GM23338 (cell line): ENCODE results near the gene NFIA. TPM values are rescaled to one million over a fixed set of nuclear protein-coding genes. Genes with fewer than 3 reads are reported as not detected.

Experiments used
- ATAC-seq: fragments of 200-7000 bp; cut with Tn5 transposase; 3 replicates; pipeline ENCODE4 v1.9.1; 2020
- DNase-seq: peaks from one replicate; pipeline ENCODE4 v3.0.0-alpha.2; 2015; ENCODE audit warnings: low spot score
- H2AFZ ChIP-seq: fragments of 200-600 bp; sonication (generic); 2 replicates; pipeline ENCODE4 v1.8.0; 2016; ENCODE audit warnings: antibody characterized with exemption, mild to moderate bottlenecking, moderate library complexity
- H3F3A ChIP-seq: fragments of 200-600 bp; sonication (generic); replicated peaks from 2 replicates; pipeline ENCODE4 v1.8.0; 2017; ENCODE audit warnings: antibody characterized with exemption, mixed run types, low read depth
- H3K27ac ChIP-seq: fragments of 200-600 bp; sonication (generic); 2 replicates; pipeline ENCODE4 v1.6.1; 2016; ENCODE audit warnings: low read depth
- H3K27me3 ChIP-seq: fragments of 200-600 bp; sonication (generic); 2 replicates; pipeline ENCODE4 v1.8.0; 2016; ENCODE audit warnings: mild to moderate bottlenecking, mixed run types, moderate library complexity; ENCODE audit not compliant: insufficient read depth
- H3K36me3 ChIP-seq: fragments of 200-600 bp; sonication (generic); 2 replicates; pipeline ENCODE4 v1.8.0; 2016; ENCODE audit warnings: mild to moderate bottlenecking; ENCODE audit not compliant: insufficient read depth
- H3K4me1 ChIP-seq: fragments of 200-600 bp; sonication (generic); 2 replicates; pipeline ENCODE4 v1.8.0; 2016; ENCODE audit warnings: mild to moderate bottlenecking, moderate library complexity; ENCODE audit not compliant: insufficient read depth
- H3K4me2 ChIP-seq: fragments of 200-600 bp; sonication (generic); 2 replicates; pipeline ENCODE4 v1.7.1; 2017; ENCODE audit warnings: mixed run types
- H3K4me3 ChIP-seq: fragments of 200-600 bp; sonication (generic); 2 replicates; pipeline ENCODE4 v1.6.1; 2016; ENCODE audit warnings: mixed run types
- H3K79me2 ChIP-seq: fragments of 200-600 bp; sonication (generic); replicated peaks from 2 replicates; pipeline ENCODE4 v1.8.0; 2017; ENCODE audit warnings: mild to moderate bottlenecking; ENCODE audit not compliant: insufficient read depth
- H3K9me2 ChIP-seq: fragments of 200-600 bp; sonication (generic); 2 replicates; pipeline ENCODE4 v1.8.0; 2017; ENCODE audit not compliant: insufficient read depth
- H4K20me1 ChIP-seq: fragments of 200-600 bp; sonication (generic); replicated peaks from 2 replicates; pipeline ENCODE4 v1.8.0; 2017; ENCODE audit warnings: mild to moderate bottlenecking; ENCODE audit not compliant: insufficient read depth
- H3K27ac Mint-ChIP-seq: 2 replicates; pipeline ENCODE4 v1.8.0; 2020; ENCODE audit warnings: inconsistent platforms, mild to moderate bottlenecking, moderate library complexity, mixed read lengths
- H3K27me3 Mint-ChIP-seq: 3 replicates; pipeline ENCODE4 v1.8.0; 2022; ENCODE audit warnings: low read depth, mild to moderate bottlenecking, moderate library complexity, mixed read lengths, inconsistent platforms; ENCODE audit not compliant: insufficient read depth, poor library complexity
- H3K36me3 Mint-ChIP-seq: 3 replicates; pipeline ENCODE4 v1.8.0; 2021; ENCODE audit warnings: low read depth, mild to moderate bottlenecking, inconsistent platforms, moderate library complexity, mixed read lengths
- H3K4me1 Mint-ChIP-seq: 3 replicates; pipeline ENCODE4 v1.8.0; 2020; ENCODE audit warnings: mild to moderate bottlenecking, inconsistent platforms, mixed read lengths
- H3K4me3 Mint-ChIP-seq: 3 replicates; pipeline ENCODE4 v1.8.0; 2021; ENCODE audit warnings: moderate library complexity, mild to moderate bottlenecking, inconsistent platforms, mixed read lengths
- H3K9me3 Mint-ChIP-seq: 3 replicates; pipeline ENCODE4 v1.8.0; 2020; ENCODE audit warnings: moderate library complexity, mild to moderate bottlenecking, inconsistent platforms, mixed read lengths
- CREB1 ChIP-seq: fragments of 250-450 bp; sonication (Bioruptor Pico); IDR thresholded peaks from 2 replicates; pipeline ENCODE4 v1.5.0; 2020; ENCODE audit warnings: low read depth, mild to moderate bottlenecking, moderate library complexity
- EZH2 ChIP-seq: fragments of 200-600 bp; sonication (generic); IDR thresholded peaks from one replicate; pipeline ENCODE4 v1.8.0; 2017; ENCODE audit warnings: antibody characterized with exemption, mild to moderate bottlenecking, low read depth; ENCODE audit not compliant: unreplicated experiment
- EZH2phosphoT487 ChIP-seq: fragments of 200-600 bp; sonication (generic); IDR thresholded peaks from one replicate; pipeline ENCODE4 v1.8.1; 2018; ENCODE audit warnings: antibody characterized with exemption; ENCODE audit not compliant: unreplicated experiment
- JUNB ChIP-seq: IDR thresholded peaks from one replicate; pipeline ENCODE4 v1.6.1; 2016; ENCODE audit warnings: antibody characterized with exemption; ENCODE audit not compliant: unreplicated experiment
- NANOG ChIP-seq: IDR thresholded peaks from 2 replicates; pipeline ENCODE4 v1.6.1; 2016; ENCODE audit warnings: antibody characterized with exemption, borderline replicate concordance
- POLR2AphosphoS5 ChIP-seq: IDR thresholded peaks from 2 replicates; pipeline ENCODE4 v1.6.1; 2016; ENCODE audit warnings: antibody characterized with exemption, low read depth
- ZNF114 ChIP-seq: fragments of 250-450 bp; sonication (Bioruptor Pico); IDR thresholded peaks from 2 replicates; pipeline ENCODE4 v1.5.0; 2020; ENCODE audit warnings: mild to moderate bottlenecking, moderate library complexity
- ZNF331 ChIP-seq: fragments of 250-450 bp; sonication (Bioruptor Pico); IDR thresholded peaks from 2 replicates; pipeline ENCODE4 v1.5.0; 2020; ENCODE audit warnings: low read depth, mild to moderate bottlenecking, moderate library complexity
- polyA plus RNA-seq: library from polyadenylated mRNA; unstranded; fragments of >200 nt; fragmentation: Nextera tagmentation; extraction: Ambion mirVana; gene quantifications from 2 replicates; pipeline ENCODE4 v1.2.1, GENCODE V29; 2016
- total RNA-seq: library from RNA; depleted of rRNA; stranded (reverse); fragments of >200 nt; shearing (Covaris generic); gene quantifications from 2 replicates; pipeline ENCODE4 v1.2.3, GENCODE V29; 2014
- TF ChIP-seq, protein P1 (sequence below): IDR thresholded peaks from one replicate; pipeline ENCODE4 v1.6.1; 2018; ENCODE audit warnings: antibody characterized with exemption; ENCODE audit not compliant: unreplicated experiment
- TF ChIP-seq, protein P2 (sequence below): IDR thresholded peaks from 2 replicates; pipeline ENCODE4 v1.6.1; 2016; ENCODE audit warnings: antibody characterized with exemption
- TF ChIP-seq, protein P3 (sequence below), 2 experiments: fragments of 200-600 bp in 1 of 2; sonication (generic) in 1 of 2; conservative IDR thresholded peaks; 2 replicates each; pipeline versions ENCODE4 v1.5.1 to v1.6.1; 2016 to 2017; ENCODE audit warnings: antibody characterized with exemption in 2 of 2, low read depth in 2 of 2, mild to moderate bottlenecking in 2 of 2, moderate library complexity in 1 of 2

The NFIA gene
- total and polyA plus RNA-seq, 2 experiments from 2014 or later: 0.97 to 2.3 TPM

DNA sequence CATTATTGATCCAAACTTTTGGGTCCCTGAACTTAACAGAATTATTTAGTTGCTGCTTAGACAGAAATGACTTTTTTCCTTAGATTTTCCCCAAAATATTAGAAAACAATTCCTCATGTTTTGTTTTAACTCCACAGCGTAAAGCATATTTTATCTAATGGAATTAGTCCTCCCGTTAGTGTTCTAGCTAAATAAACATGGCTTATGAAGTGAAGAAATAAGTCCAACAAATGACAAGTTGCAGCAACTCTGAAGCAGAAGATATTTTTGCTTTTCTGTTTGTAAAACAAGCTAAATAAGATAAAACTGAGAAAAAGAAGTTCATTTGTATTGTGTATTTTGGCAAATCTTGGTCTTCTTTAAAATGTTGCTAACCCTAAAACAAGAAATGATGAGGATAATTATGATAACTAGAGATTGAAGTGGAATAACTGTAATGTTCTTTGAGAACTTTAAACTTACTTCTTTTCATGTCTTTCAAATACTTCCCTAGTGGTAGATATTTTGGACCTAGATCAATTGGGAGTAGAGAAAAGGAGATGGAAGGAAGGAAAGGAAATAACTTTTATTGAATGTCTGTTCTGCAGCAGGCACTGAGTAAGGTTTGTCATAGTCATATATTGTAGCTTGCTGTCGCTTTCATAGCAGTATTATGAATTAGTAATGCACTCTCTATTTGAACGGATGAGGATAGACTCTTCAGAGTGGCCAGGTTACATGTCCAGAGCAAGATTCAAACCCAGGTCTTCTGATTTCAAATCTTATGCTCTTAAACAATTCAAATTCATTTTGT lies 12.5 kb downstream of the NFIA start (continued):
- TF ChIP-seq, protein P1, sequence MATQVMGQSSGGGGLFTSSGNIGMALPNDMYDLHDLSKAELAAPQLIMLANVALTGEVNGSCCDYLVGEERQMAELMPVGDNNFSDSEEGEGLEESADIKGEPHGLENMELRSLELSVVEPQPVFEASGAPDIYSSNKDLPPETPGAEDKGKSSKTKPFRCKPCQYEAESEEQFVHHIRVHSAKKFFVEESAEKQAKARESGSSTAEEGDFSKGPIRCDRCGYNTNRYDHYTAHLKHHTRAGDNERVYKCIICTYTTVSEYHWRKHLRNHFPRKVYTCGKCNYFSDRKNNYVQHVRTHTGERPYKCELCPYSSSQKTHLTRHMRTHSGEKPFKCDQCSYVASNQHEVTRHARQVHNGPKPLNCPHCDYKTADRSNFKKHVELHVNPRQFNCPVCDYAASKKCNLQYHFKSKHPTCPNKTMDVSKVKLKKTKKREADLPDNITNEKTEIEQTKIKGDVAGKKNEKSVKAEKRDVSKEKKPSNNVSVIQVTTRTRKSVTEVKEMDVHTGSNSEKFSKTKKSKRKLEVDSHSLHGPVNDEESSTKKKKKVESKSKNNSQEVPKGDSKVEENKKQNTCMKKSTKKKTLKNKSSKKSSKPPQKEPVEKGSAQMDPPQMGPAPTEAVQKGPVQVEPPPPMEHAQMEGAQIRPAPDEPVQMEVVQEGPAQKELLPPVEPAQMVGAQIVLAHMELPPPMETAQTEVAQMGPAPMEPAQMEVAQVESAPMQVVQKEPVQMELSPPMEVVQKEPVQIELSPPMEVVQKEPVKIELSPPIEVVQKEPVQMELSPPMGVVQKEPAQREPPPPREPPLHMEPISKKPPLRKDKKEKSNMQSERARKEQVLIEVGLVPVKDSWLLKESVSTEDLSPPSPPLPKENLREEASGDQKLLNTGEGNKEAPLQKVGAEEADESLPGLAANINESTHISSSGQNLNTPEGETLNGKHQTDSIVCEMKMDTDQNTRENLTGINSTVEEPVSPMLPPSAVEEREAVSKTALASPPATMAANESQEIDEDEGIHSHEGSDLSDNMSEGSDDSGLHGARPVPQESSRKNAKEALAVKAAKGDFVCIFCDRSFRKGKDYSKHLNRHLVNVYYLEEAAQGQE: no peak
- TF ChIP-seq POLR2AphosphoS5 (no peak), EZH2phosphoT487 (no peak), ZNF331 (CRISPR knock-in tag) (no peak), EZH2 (no peak), CREB1 (no peak), NANOG (no peak), ZNF114 (CRISPR knock-in tag) (no peak)
- TF ChIP-seq, protein P2, sequence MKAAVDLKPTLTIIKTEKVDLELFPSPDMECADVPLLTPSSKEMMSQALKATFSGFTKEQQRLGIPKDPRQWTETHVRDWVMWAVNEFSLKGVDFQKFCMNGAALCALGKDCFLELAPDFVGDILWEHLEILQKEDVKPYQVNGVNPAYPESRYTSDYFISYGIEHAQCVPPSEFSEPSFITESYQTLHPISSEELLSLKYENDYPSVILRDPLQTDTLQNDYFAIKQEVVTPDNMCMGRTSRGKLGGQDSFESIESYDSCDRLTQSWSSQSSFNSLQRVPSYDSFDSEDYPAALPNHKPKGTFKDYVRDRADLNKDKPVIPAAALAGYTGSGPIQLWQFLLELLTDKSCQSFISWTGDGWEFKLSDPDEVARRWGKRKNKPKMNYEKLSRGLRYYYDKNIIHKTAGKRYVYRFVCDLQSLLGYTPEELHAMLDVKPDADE: no peak

DNA sequence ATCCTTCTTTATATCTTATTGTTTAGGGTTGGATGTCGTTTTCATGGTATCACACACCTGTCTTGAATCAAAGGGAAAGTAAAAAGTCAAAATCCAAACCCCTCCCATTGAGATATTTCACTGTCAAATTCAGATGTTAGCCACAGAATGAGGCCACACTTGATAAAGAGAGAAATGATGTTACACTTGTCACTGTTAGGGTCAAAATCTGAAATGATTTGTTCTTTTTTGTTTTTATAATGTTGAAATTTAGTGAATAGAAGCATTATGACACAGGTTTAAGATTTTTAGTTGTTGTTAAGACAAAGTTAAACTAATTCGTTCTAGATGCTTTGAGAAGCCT lies 13.1 kb downstream of the NFIA start:
- H3K27ac Mint-ChIP-seq: no peak overlapping the region
- DNase-seq: no peak
- no peaks in the 10 kb centered on the region for H3F3A ChIP-seq
- no peaks in the 10 kb centered on the region for H3K36me3 Mint-ChIP-seq
- ATAC-seq: no peak
- H3K27me3 Mint-ChIP-seq: no peaks in the 10 kb centered on the region
- no peaks in the 10 kb centered on the region for H3K79me2 ChIP-seq
- no peak overlapping the region for H3K4me2 ChIP-seq
- TF ChIP-seq JUNB (no peak), EZH2 (no peak), POLR2AphosphoS5 (no peak), EZH2phosphoT487 (no peak), CREB1 (no peak), ZNF331 (CRISPR knock-in tag) (no peak), NANOG (no peak)
- TF ChIP-seq, protein P2: no peak
- TF ChIP-seq, protein P1: no peak
- TF ChIP-seq, protein P3, sequence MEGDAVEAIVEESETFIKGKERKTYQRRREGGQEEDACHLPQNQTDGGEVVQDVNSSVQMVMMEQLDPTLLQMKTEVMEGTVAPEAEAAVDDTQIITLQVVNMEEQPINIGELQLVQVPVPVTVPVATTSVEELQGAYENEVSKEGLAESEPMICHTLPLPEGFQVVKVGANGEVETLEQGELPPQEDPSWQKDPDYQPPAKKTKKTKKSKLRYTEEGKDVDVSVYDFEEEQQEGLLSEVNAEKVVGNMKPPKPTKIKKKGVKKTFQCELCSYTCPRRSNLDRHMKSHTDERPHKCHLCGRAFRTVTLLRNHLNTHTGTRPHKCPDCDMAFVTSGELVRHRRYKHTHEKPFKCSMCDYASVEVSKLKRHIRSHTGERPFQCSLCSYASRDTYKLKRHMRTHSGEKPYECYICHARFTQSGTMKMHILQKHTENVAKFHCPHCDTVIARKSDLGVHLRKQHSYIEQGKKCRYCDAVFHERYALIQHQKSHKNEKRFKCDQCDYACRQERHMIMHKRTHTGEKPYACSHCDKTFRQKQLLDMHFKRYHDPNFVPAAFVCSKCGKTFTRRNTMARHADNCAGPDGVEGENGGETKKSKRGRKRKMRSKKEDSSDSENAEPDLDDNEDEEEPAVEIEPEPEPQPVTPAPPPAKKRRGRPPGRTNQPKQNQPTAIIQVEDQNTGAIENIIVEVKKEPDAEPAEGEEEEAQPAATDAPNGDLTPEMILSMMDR (conservative IDR thresholded peaks at IDR 0.05; ENCODE audit: low read depth in 2 of 2): no peak
- no peak overlapping the region for H3K4me3 ChIP-seq
- no peaks in the 10 kb centered on the region for H3K36me3 ChIP-seq
- no peaks in the 10 kb centered on the region for H3K9me3 Mint-ChIP-seq
- H2AFZ ChIP-seq: no peak overlapping the region
- H3K4me1 Mint-ChIP-seq: no peaks in the 10 kb centered on the region; the same call in 1 of the 3 replicates
- H3K27me3 ChIP-seq: no peaks in the 10 kb centered on the region
- no peak overlapping the region for H3K4me3 Mint-ChIP-seq
- H4K20me1 ChIP-seq: no peaks in the 10 kb centered on the region
- no peaks in the 10 kb centered on the region for H3K9me2 ChIP-seq
- H3K27ac ChIP-seq: no peak overlapping the region
- no peaks in the 10 kb centered on the region for H3K4me1 ChIP-seq
